ENCODE results near the gene CUBN. TPM values are rescaled to one million over a fixed set of nuclear protein-coding genes. Genes with fewer than 3 reads are reported as not detected.

CUBN gene
- total and polyA plus RNA-seq, 3 experiments from 2014 or later: 0.73 to 0.92 (median 0.83) TPM

- no peak overlapping the region for H3K4me3 Mint-ChIP-seq
- ChIA-PET POLR2A (no interaction called here), CTCF (interaction anchor here (1.1 to 1.2 kb wide), 3 partner anchors 15 to 910 kb away, joined by 3 read pairs; no protein-coding TSS in a partner anchor)
- Histone ChIP-seq H3K9me3 (ENCODE audit: low read length) (no peaks in the 10 kb centered on the region), H3K4me1 (ENCODE audit: insufficient read depth, low read length) (peaks cover 20% of the 10 kb centered on the region), H3K36me3 (ENCODE audit: insufficient read depth, low read length) (no peaks in the 10 kb centered on the region), H3K4me3 (ENCODE audit: low read length) (no peak overlapping the region), H3K27me3 (ENCODE audit: insufficient read depth, low read length, poor library complexity, severe bottlenecking) (no peaks in the 10 kb centered on the region), H3K27ac (ENCODE audit: low read depth, low read length) (no peak overlapping the region)
- H3K27ac Mint-ChIP-seq: peak overlapping the region in 2 of 8 donors; percentile 29 to 40
- peaks cover 44 to 76% (median 68%) of the 10 kb centered on the region in 3 donors for H3K4me1 Mint-ChIP-seq
- no peaks in the 10 kb centered on the region for H3K9me3 Mint-ChIP-seq
- H3K36me3 Mint-ChIP-seq: peaks cover 0 to 47% (median 3%) of the 10 kb centered on the region in 3 donors
- H3K27me3 Mint-ChIP-seq: peaks cover 0 to 5% of the 10 kb centered on the region in 2 donors
- DNase-seq: no peak
Observed at GRCh38 chr10:16812676-16813075, 316.9 kb downstream of the CUBN start.

DNA sequence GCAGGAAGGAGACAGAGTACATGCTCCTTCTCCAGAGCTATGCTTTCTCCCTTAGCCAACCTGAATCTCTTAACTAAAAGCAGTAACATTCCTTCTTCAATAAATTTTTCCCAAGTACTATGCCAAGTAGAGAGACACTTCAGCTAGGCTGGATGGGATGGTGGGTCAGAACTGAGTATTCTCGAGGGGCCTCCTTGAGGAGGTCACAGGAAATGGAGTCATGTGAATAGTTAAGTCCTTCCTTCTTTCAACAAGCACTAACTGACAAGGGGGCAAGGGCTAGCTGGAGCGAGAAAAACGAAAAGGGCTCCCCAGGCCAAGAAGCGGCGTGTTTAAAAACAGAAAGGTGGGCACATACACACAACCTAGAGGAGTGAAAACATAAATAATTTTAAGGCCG lies 317.8 kb downstream of the CUBN start:
- H3K9me3 ChIP-seq (ENCODE audit: low read length): no peaks in the 10 kb centered on the region
- Mint-ChIP-seq H3K4me3 (peak overlapping the region in 1 of 7 donors; percentile 26), H3K4me1 (peaks cover 40 to 68% (median 67%) of the 10 kb centered on the region in 3 donors), H3K27me3 (peaks cover 0 to under 1% of the 10 kb centered on the region in 2 donors), H3K27ac (no peak overlapping the region), H3K9me3 (no peaks in the 10 kb centered on the region), H3K36me3 (peaks cover 3 to 49% (median 6%) of the 10 kb centered on the region in 3 donors)
- no peaks in the 10 kb centered on the region for H3K36me3 ChIP-seq (ENCODE audit: insufficient read depth, low read length)
- CTCF ChIA-PET: no interaction called here
- DNase-seq: no peak
- no peak overlapping the region for H3K27ac ChIP-seq (ENCODE audit: low read depth, low read length)
- no peak overlapping the region for H3K4me3 ChIP-seq (ENCODE audit: low read length)
- H3K4me1 ChIP-seq (ENCODE audit: insufficient read depth, low read length): peaks cover 18% of the 10 kb centered on the region
- POLR2A ChIA-PET: no interaction called here
- H3K27me3 ChIP-seq (ENCODE audit: insufficient read depth, low read length, poor library complexity, severe bottlenecking): no peaks in the 10 kb centered on the region

DNA sequence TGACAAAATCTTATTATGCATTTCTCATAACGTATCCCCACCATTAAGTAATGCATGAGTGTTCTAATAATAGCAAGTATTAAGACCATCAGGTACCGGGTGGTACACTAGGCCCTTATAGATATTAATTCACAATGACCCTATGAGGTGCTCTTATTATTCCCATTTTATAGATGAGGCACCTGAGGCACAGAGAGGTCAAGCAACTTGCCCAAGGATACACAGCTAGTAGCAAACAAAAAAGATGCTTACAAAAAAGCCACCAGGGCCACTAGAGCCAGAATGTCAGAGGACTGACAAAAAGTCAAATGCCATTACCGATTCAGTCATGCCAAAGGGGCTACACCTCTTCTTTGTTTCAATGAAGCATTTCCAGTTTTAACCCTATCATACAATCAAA lies 318.3 kb downstream of the CUBN start:
- ChIA-PET POLR2A (no interaction called here), CTCF (no interaction called here)
- no peaks in the 10 kb centered on the region for H3K27me3 ChIP-seq (ENCODE audit: insufficient read depth, low read length, poor library complexity, severe bottlenecking)
- Mint-ChIP-seq H3K36me3 (peaks cover 3 to 49% (median 6%) of the 10 kb centered on the region in 3 donors), H3K4me3 (no peak overlapping the region), H3K9me3 (no peaks in the 10 kb centered on the region), H3K4me1 (peaks cover 39 to 64% (median 62%) of the 10 kb centered on the region in 3 donors), H3K27ac (no peak overlapping the region), H3K27me3 (no peaks in the 10 kb centered on the region)
- H3K4me3 ChIP-seq (ENCODE audit: low read length): no peak overlapping the region
- no peaks in the 10 kb centered on the region for H3K9me3 ChIP-seq (ENCODE audit: low read length)
- H3K27ac ChIP-seq (ENCODE audit: low read depth, low read length): no peak overlapping the region
- H3K4me1 ChIP-seq (ENCODE audit: insufficient read depth, low read length): peaks cover 14% of the 10 kb centered on the region
- no peaks in the 10 kb centered on the region for H3K36me3 ChIP-seq (ENCODE audit: insufficient read depth, low read length)
- DNase-seq: no peak

- ChIA-PET POLR2A (interaction anchor here (1.3 kb wide), 1 partner anchor 8 kb away, joined by 4 read pairs; the partner anchor contains the start of gene RSU1), CTCF (interaction anchor here (1.1 kb wide), 1 partner anchor 907 kb away, joined by 4 read pairs; no protein-coding TSS in a partner anchor)
- Histone ChIP-seq H3K27me3 (ENCODE audit: insufficient read depth, low read length, poor library complexity, severe bottlenecking) (no peaks in the 10 kb centered on the region), H3K27ac (ENCODE audit: low read depth, low read length) (no peak overlapping the region), H3K9me3 (ENCODE audit: low read length) (no peaks in the 10 kb centered on the region), H3K4me1 (ENCODE audit: insufficient read depth, low read length) (no peaks in the 10 kb centered on the region), H3K4me3 (ENCODE audit: low read length) (no peak overlapping the region), H3K36me3 (ENCODE audit: insufficient read depth, low read length) (no peaks in the 10 kb centered on the region)
- Mint-ChIP-seq H3K4me1 (peaks cover 23 to 54% (median 47%) of the 10 kb centered on the region in 3 donors), H3K9me3 (no peaks in the 10 kb centered on the region), H3K36me3 (peaks cover 6 to 50% (median 10%) of the 10 kb centered on the region in 3 donors), H3K27me3 (no peaks in the 10 kb centered on the region), H3K4me3 (peak overlapping the region in 1 of 7 donors; percentile 30), H3K27ac (peak overlapping the region in 5 of 8 donors; percentile 17 to 64 (median 53))
- DNase-seq: peak in 4 of 5 donors; percentile 16 to 54 (median 22)
Observed at GRCh38 chr10:16809074-16809718, 320.4 kb downstream of the CUBN start.

DNA sequence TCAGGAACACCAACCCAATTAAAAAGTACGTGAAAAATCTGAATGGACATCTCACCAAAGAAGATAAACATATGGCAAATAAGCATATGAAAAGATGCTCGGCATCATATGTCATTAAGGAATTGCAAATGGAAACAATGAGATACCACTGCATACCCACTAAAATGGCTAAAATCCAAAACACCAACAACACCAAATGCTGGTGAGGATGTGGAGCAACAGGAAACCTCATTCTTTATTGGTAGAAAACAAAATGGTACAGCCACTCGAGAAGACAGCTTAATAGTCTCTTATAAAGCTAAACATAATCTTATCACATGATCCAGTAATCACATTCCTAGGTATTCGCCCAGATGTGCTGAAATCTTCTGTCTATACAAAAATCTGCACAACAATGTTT lies 325.5 kb downstream of the CUBN start:
- Histone ChIP-seq H3K27ac (ENCODE audit: low read depth, low read length) (no peak overlapping the region), H3K4me3 (ENCODE audit: low read length) (no peak overlapping the region), H3K27me3 (ENCODE audit: insufficient read depth, low read length, poor library complexity, severe bottlenecking) (no peaks in the 10 kb centered on the region), H3K36me3 (ENCODE audit: insufficient read depth, low read length) (no peaks in the 10 kb centered on the region), H3K9me3 (ENCODE audit: low read length) (no peaks in the 10 kb centered on the region), H3K4me1 (ENCODE audit: insufficient read depth, low read length) (no peaks in the 10 kb centered on the region)
- Mint-ChIP-seq H3K4me1 (peaks cover 33 to 62% (median 55%) of the 10 kb centered on the region in 3 donors), H3K4me3 (no peak overlapping the region), H3K27me3 (no peaks in the 10 kb centered on the region), H3K27ac (peak overlapping the region in 1 of 8 donors; percentile 57), H3K36me3 (peaks cover 10 to 35% (median 10%) of the 10 kb centered on the region in 3 donors), H3K9me3 (no peaks in the 10 kb centered on the region)
- no peak for DNase-seq
- POLR2A ChIA-PET: no interaction called here
- CTCF ChIA-PET: interaction anchor here (1.0 to 1.5 kb wide), 2 partner anchors 26 to 605 kb away, joined by 3 read pairs; no protein-coding TSS in a partner anchor

- H3K27ac ChIP-seq (ENCODE audit: low read depth, low read length): no peak overlapping the region
- Mint-ChIP-seq H3K27me3 (no peaks in the 10 kb centered on the region), H3K4me1 (peaks cover 35 to 66% (median 55%) of the 10 kb centered on the region in 3 donors), H3K9me3 (no peaks in the 10 kb centered on the region), H3K4me3 (no peak overlapping the region), H3K36me3 (peaks cover 10 to 38% (median 10%) of the 10 kb centered on the region in 3 donors), H3K27ac (peak overlapping the region in 1 of 8 donors; percentile 10)
- no peaks in the 10 kb centered on the region for H3K36me3 ChIP-seq (ENCODE audit: insufficient read depth, low read length)
- no peaks in the 10 kb centered on the region for H3K27me3 ChIP-seq (ENCODE audit: insufficient read depth, low read length, poor library complexity, severe bottlenecking)
- POLR2A ChIA-PET: no interaction called here
- H3K4me1 ChIP-seq (ENCODE audit: insufficient read depth, low read length): no peaks in the 10 kb centered on the region
- CTCF ChIA-PET: interaction anchor here (1.5 kb wide), 1 partner anchor 606 kb away, joined by 3 read pairs; no protein-coding TSS in a partner anchor
- no peaks in the 10 kb centered on the region for H3K9me3 ChIP-seq (ENCODE audit: low read length)
- no peak for DNase-seq
- no peak overlapping the region for H3K4me3 ChIP-seq (ENCODE audit: low read length)
Observed at GRCh38 chr10:16803464-16803863, 326.1 kb downstream of the CUBN start.

DNA sequence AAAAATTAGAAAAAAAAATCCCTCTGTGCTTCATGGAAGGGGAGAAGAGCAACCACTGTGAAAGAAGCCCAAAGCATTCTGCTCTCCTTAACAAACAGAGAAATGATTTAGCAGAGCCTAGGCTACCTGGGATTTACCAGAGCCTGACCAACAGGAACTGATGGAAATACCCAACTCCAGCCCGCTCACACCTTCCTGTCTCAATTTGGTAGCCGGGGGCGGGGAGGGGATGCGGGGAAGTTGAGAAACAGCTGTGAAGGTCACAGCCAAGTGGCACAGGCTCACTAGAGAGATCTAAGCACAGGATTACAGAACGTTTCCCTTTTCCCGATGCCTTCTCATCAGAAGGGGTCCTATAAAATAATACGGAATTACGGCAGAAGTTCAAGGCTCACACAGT lies 330.0 kb downstream of the CUBN start:
- H3K27me3 Mint-ChIP-seq: no peaks in the 10 kb centered on the region
- ChIA-PET POLR2A (no interaction called here), CTCF (no interaction called here)
- no peak for DNase-seq
- peaks cover 8 to 34% (median 15%) of the 10 kb centered on the region in 3 donors for H3K36me3 Mint-ChIP-seq
- no peak overlapping the region for H3K27ac ChIP-seq (ENCODE audit: low read depth, low read length)
- no peaks in the 10 kb centered on the region for H3K9me3 ChIP-seq (ENCODE audit: low read length)
- no peak overlapping the region for H3K4me3 Mint-ChIP-seq
- H3K36me3 ChIP-seq (ENCODE audit: insufficient read depth, low read length): no peaks in the 10 kb centered on the region
- peak overlapping the region in 1 of 8 donors; percentile 26 for H3K27ac Mint-ChIP-seq
- no peaks in the 10 kb centered on the region for H3K4me1 ChIP-seq (ENCODE audit: insufficient read depth, low read length)
- H3K27me3 ChIP-seq (ENCODE audit: insufficient read depth, low read length, poor library complexity, severe bottlenecking): no peaks in the 10 kb centered on the region
- peaks cover 50 to 77% (median 74%) of the 10 kb centered on the region in 3 donors for H3K4me1 Mint-ChIP-seq
- no peak overlapping the region for H3K4me3 ChIP-seq (ENCODE audit: low read length)
- no peaks in the 10 kb centered on the region for H3K9me3 Mint-ChIP-seq

DNA sequence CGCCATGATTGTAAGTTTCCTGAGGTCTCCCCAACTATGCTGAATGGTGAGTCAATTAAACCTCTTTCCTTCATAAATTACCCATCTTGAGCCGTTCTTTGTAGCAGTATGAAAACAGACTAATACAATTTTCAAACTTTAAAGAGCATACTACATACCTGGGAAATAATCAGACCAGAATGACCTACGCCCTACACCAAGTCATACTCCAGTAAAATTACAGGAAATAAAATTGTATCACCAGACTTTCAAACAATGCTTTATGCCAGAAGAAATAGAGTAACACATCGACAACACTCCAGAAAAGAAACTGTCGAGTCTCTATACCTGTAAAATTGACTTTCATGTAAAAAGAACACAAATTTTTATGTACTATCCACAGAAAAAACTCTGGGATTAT lies 331.0 kb downstream of the CUBN start:
- H3K27me3 Mint-ChIP-seq: no peaks in the 10 kb centered on the region
- no peaks in the 10 kb centered on the region for H3K9me3 Mint-ChIP-seq
- H3K36me3 ChIP-seq (ENCODE audit: insufficient read depth, low read length): no peaks in the 10 kb centered on the region
- H3K27me3 ChIP-seq (ENCODE audit: insufficient read depth, low read length, poor library complexity, severe bottlenecking): no peaks in the 10 kb centered on the region
- no peak overlapping the region for H3K27ac ChIP-seq (ENCODE audit: low read depth, low read length)
- peaks cover 5 to 34% (median 9%) of the 10 kb centered on the region in 3 donors for H3K36me3 Mint-ChIP-seq
- no peak for DNase-seq
- H3K4me1 ChIP-seq (ENCODE audit: insufficient read depth, low read length): no peaks in the 10 kb centered on the region
- H3K9me3 ChIP-seq (ENCODE audit: low read length): no peaks in the 10 kb centered on the region
- no peak overlapping the region for H3K4me3 ChIP-seq (ENCODE audit: low read length)
- no peak overlapping the region for H3K4me3 Mint-ChIP-seq
- ChIA-PET POLR2A (no interaction called here), CTCF (no interaction called here)
- peak overlapping the region in 3 of 8 donors; percentile 11 to 63 (median 15) for H3K27ac Mint-ChIP-seq
- H3K4me1 Mint-ChIP-seq: peaks cover 49 to 71% (median 63%) of the 10 kb centered on the region in 3 donors
